ENCODE results near the gene RNF183.
"Not testable (repeated sequence)": the region's sequence is repeated elsewhere in the genome, so short reads cannot be mapped to it uniquely, and the experiment has no call there.

Gene RNF183

GRCh38 chr9:113316030-113316429 lies 12.9 kb upstream of the RNF183 start:
- DNase-seq (ENCODE audit: low read depth) = no peak

GRCh38 chr9:113315231-113315630 lies 12.1 kb upstream of the RNF183 start:
- no peak for DNase-seq (ENCODE audit: low read depth)

- DNase-seq (ENCODE audit: low read depth) = no peak
Observed at GRCh38 chr9:113313261-113313660, 10.1 kb upstream of the RNF183 start.

- DNase-seq (ENCODE audit: low read depth) = no peak
Observed at GRCh38 chr9:113311961-113312360, 8.8 kb upstream of the RNF183 start.

- no peak for DNase-seq (ENCODE audit: low read depth)
Observed at GRCh38 chr9:113310538-113310937, 7.4 kb upstream of the RNF183 start.

GRCh38 chr9:113309204-113309813 lies 6.1 kb upstream of the RNF183 start:
- DNase-seq (ENCODE audit: low read depth) = no peak

GRCh38 chr9:113307396-113307975 lies 4.3 kb upstream of the RNF183 start:
- DNase-seq (ENCODE audit: low read depth) = no peak

- DNase-seq (ENCODE audit: low read depth) = no peak
Observed at GRCh38 chr9:113306566-113306965, 3.4 kb upstream of the RNF183 start.

GRCh38 chr9:113301548-113301947 lies 1.6 kb downstream of the RNF183 start:
- DNase-seq (ENCODE audit: low read depth) = no peak

GRCh38 chr9:113299800-113300292 lies 3.3 kb downstream of the RNF183 start:
- DNase-seq (ENCODE audit: low read depth) = no peak

GRCh38 chr9:113298924-113299770 lies 4.0 kb downstream of the RNF183 start:
- no peak for DNase-seq (ENCODE audit: low read depth)

- no peak for DNase-seq (ENCODE audit: low read depth)
Observed at GRCh38 chr9:113298311-113298710, 4.9 kb downstream of the RNF183 start.

- DNase-seq (ENCODE audit: low read depth) = no peak
Observed at GRCh38 chr9:113296796-113297558, 6.2 kb downstream of the RNF183 start.

GRCh38 chr9:113296247-113296646 lies 6.9 kb downstream of the RNF183 start:
- not testable (repeated sequence) for DNase-seq (ENCODE audit: low read depth)

- no peak for DNase-seq (ENCODE audit: low read depth)
Observed at GRCh38 chr9:113293285-113293878, 9.8 kb downstream of the RNF183 start.

GRCh38 chr9:113290052-113290607 lies 13.0 kb downstream of the RNF183 start:
- no peak for DNase-seq (ENCODE audit: low read depth)

GRCh38 chr9:113289091-113289490 lies 14.1 kb downstream of the RNF183 start:
- DNase-seq (ENCODE audit: low read depth) = no peak

GRCh38 chr9:113281356-113281755 lies 21.8 kb downstream of the RNF183 start:
- no peak for DNase-seq (ENCODE audit: low read depth)

- no peak for DNase-seq (ENCODE audit: low read depth)
Observed at GRCh38 chr9:113278840-113279239, 24.3 kb downstream of the RNF183 start.

GRCh38 chr9:113275157-113276131 lies 27.7 kb downstream of the RNF183 start, which contains the start of the genes CDC26 and PRPF4:
Gene CDC26 (minus strand): TSS chr9:113275572. CDS start chr9:113272507, 3,065 bp downstream.
Gene PRPF4 (plus strand): TSS chr9:113275658. CDS start chr9:113275744, 86 bp downstream.
- peak; percentile 97 for DNase-seq (ENCODE audit: low read depth)

Measured in activated T-cell treated with anti-CD3 and anti-CD28 coated beads for 24 hours (primary cell).